IMR-90 (cell line): ENCODE results near the gene AP4M1. TPM values are rescaled to one million over a fixed set of nuclear protein-coding genes. Genes with fewer than 3 reads are reported as not detected.

ENCODE experiments used
- ATAC-seq: fragments of 200-7000 bp; cut with Tn5 transposase; 2 replicates; pipeline ENCODE4 v1.9.1; 2020; ENCODE audit warnings: low read depth, mild to moderate bottlenecking, moderate library complexity
- BruUV-seq: library from RNA; stranded (reverse); fragments of 400-500 nt; replicated peaks from 2 replicates; lab custom pipeline; 2021; lab: Mats Ljungman, UMichigan
- CTCF ChIA-PET: fragments of 300-600 bp; formaldehyde crosslinking; extraction: SDS; loops from one replicate; lab custom pipeline; 2021; ENCODE audit warnings: antibody characterized with exemption; lab: Yijun Ruan, JAX
- POLR2A ChIA-PET: fragments of 300-600 bp; sonication (Branson Sonifier 250); formaldehyde crosslinking; loops from one replicate; lab custom pipeline; 2022; ENCODE audit warnings: antibody characterized with exemption; ENCODE audit not compliant: unreplicated experiment; lab: Charles Lee
- DNase-seq: peaks from one replicate; pipeline ENCODE4 v3.0.0; 2013
- H2AFZ ChIP-seq: replicated peaks from 2 replicates; pipeline ENCODE3; 2013; ENCODE audit warnings: low read length, mild to moderate bottlenecking; ENCODE audit not compliant: poor library complexity
- H2AK5ac ChIP-seq: 2 replicates; pipeline ENCODE4 v1.6.1; 2013; ENCODE audit warnings: low read depth, low read length, inconsistent platforms
- H2AK9ac ChIP-seq: replicated peaks from 2 replicates; pipeline ENCODE3; 2013; ENCODE audit warnings: mild to moderate bottlenecking, low read depth, low read length, moderate library complexity; ENCODE audit not compliant: poor library complexity
- H2BK120ac ChIP-seq: 2 replicates; pipeline ENCODE4 v1.6.1; 2013; ENCODE audit warnings: low read depth, low read length, inconsistent platforms
- H2BK15ac ChIP-seq: 3 replicates; pipeline ENCODE4 v1.6.1; 2013; ENCODE audit warnings: low read depth, low read length, inconsistent platforms
- H2BK20ac ChIP-seq: 2 replicates; pipeline ENCODE4 v1.6.1; 2013; ENCODE audit warnings: low read depth, mild to moderate bottlenecking, inconsistent platforms, low read length, moderate library complexity
- H2BK5ac ChIP-seq: 2 replicates; pipeline ENCODE4 v1.6.1; 2013; ENCODE audit warnings: mild to moderate bottlenecking, low read depth, low read length, inconsistent platforms; ENCODE audit not compliant: poor library complexity, severe bottlenecking
- H3K14ac ChIP-seq: replicated peaks from 2 replicates; pipeline ENCODE4 v1.6.1; 2013; ENCODE audit warnings: low read depth, low read length, inconsistent platforms
- H3K18ac ChIP-seq: 2 replicates; pipeline ENCODE4 v1.6.1; 2013; ENCODE audit warnings: low read depth, low read length, control low read depth
- H3K23ac ChIP-seq: 2 replicates; pipeline ENCODE4 v1.6.1; 2013; ENCODE audit warnings: low read depth, low read length, inconsistent platforms
- H3K27ac ChIP-seq: 2 replicates; pipeline ENCODE4 v1.5.1; 2013; ENCODE audit warnings: mild to moderate bottlenecking, control low read depth, low read length; ENCODE audit not compliant: insufficient read depth
- H3K27me3 ChIP-seq: 2 replicates; pipeline ENCODE4 v1.6.1; 2013; ENCODE audit warnings: low read length; ENCODE audit not compliant: control insufficient read depth, insufficient read depth
- H3K36me3 ChIP-seq: 2 replicates; pipeline ENCODE4 v1.6.1; 2013; ENCODE audit warnings: low read length, mixed read lengths; ENCODE audit not compliant: control insufficient read depth, insufficient read depth
- H3K4ac ChIP-seq: 2 replicates; pipeline ENCODE4 v1.6.1; 2013; ENCODE audit warnings: low read depth, low read length, inconsistent platforms
- H3K4me1 ChIP-seq: 2 replicates; pipeline ENCODE4 v1.6.1; 2013; ENCODE audit warnings: low read length, mixed read lengths; ENCODE audit not compliant: control insufficient read depth, insufficient read depth
- H3K4me2 ChIP-seq: 2 replicates; pipeline ENCODE4 v1.6.1; 2013; ENCODE audit warnings: low read depth, mild to moderate bottlenecking, control low read depth, low read length, moderate library complexity
- H3K4me3 ChIP-seq: 2 replicates; pipeline ENCODE4 v1.5.1; 2013; ENCODE audit warnings: low read depth, mild to moderate bottlenecking, control low read depth, low read length, moderate library complexity; ENCODE audit not compliant: insufficient read depth
- H3K56ac ChIP-seq: 2 replicates; pipeline ENCODE4 v1.6.1; 2013; ENCODE audit warnings: low read length, inconsistent platforms; ENCODE audit not compliant: insufficient read depth; ENCODE audit errors: extremely low read depth
- H3K79me1 ChIP-seq, 2 experiments: 2 replicates each; pipeline ENCODE4 v1.6.1; 2013; ENCODE audit warnings: low read length in 2 of 2, inconsistent platforms in 1 of 2, low read depth in 1 of 2
- H3K9ac ChIP-seq: 2 replicates; pipeline ENCODE4 v1.6.1; 2013; ENCODE audit warnings: low read depth, low read length, control low read depth
- H3K9me1 ChIP-seq: 2 replicates; pipeline ENCODE4 v1.6.1; 2013; ENCODE audit warnings: low read length, inconsistent platforms; ENCODE audit not compliant: insufficient read depth
- H3K9me3 ChIP-seq: 2 replicates; pipeline ENCODE4 v1.6.1; 2013; ENCODE audit warnings: low read length; ENCODE audit not compliant: control insufficient read depth, insufficient read depth
- H4K20me1 ChIP-seq: 2 replicates; pipeline ENCODE4 v1.6.1; 2013; ENCODE audit warnings: low read length, inconsistent platforms; ENCODE audit not compliant: insufficient read depth
- H4K5ac ChIP-seq: 2 replicates; pipeline ENCODE4 v1.6.1; 2013; ENCODE audit warnings: mild to moderate bottlenecking, low read depth, low read length, control low read depth
- H4K8ac ChIP-seq, 2 experiments: 2 replicates each; pipeline ENCODE4 v1.6.1; 2013; ENCODE audit warnings: low read depth in 2 of 2, low read length in 2 of 2, control low read depth in 1 of 2, inconsistent platforms in 1 of 2
- H4K91ac ChIP-seq: 2 replicates; pipeline ENCODE4 v1.6.1; 2013; ENCODE audit warnings: low read depth, low read length, inconsistent platforms; ENCODE audit not compliant: insufficient read depth
- CHD1 ChIP-seq: IDR thresholded peaks from 2 replicates; pipeline ENCODE4 v1.6.1; 2012; ENCODE audit warnings: low read depth, low read length, improper control_type of control experiment
- FOS ChIP-seq: fragments of 150-350 bp; IDR thresholded peaks from 2 replicates; pipeline ENCODE4 v1.6.1; 2016; ENCODE audit warnings: low read depth, low read length
- MAFK ChIP-seq: IDR thresholded peaks from 2 replicates; pipeline ENCODE4 v1.6.1; 2012; ENCODE audit warnings: low read depth, low read length, improper control_type of control experiment
- MXI1 ChIP-seq: IDR thresholded peaks from 2 replicates; pipeline ENCODE4 v1.6.1; 2012; ENCODE audit warnings: low read depth, mild to moderate bottlenecking, low read length, moderate library complexity, borderline replicate concordance
- NFE2L2 ChIP-seq: fragments of 150-350 bp; IDR thresholded peaks from 2 replicates; pipeline ENCODE4 v1.6.1; 2016; ENCODE audit warnings: low read depth, mild to moderate bottlenecking, low read length
- POLR2A ChIP-seq: IDR thresholded peaks from 2 replicates; pipeline ENCODE4 v1.6.1; 2012; ENCODE audit warnings: mild to moderate bottlenecking, low read depth, low read length
- RAD21 ChIP-seq: IDR thresholded peaks from 2 replicates; pipeline ENCODE4 v1.6.1; 2012; ENCODE audit warnings: low read length, improper control_type of control experiment
- RFX5 ChIP-seq: IDR thresholded peaks from 2 replicates; pipeline ENCODE4 v1.8.0; 2012; ENCODE audit warnings: low read depth, mild to moderate bottlenecking, low read length, moderate library complexity
- SMC3 ChIP-seq: fragments of 150-350 bp; IDR thresholded peaks from 2 replicates; pipeline ENCODE4 v1.6.1; 2016; ENCODE audit warnings: low read depth, mild to moderate bottlenecking, antibody characterized with exemption, low read length, moderate library complexity
- WGBS, 2 experiments: methylation state at CpG; one replicate each; pipeline versions ENCODE4 v1.1.5 to v1.1.7; 2013; ENCODE audit warnings: missing lambda C conversion rate in 2 of 2; ENCODE audit not compliant: insufficient read length in 1 of 2; ENCODE audit errors: extremely low coverage in 2 of 2; 5-methylcytosine and 5-hydroxymethylcytosine counted together
- dilution Hi-C: fragments of 300-500 bp; cut with HindIII; formaldehyde crosslinking; loops from one replicate; pipeline ENCODE4 v1.14.3; 2018; ENCODE audit warnings: low sequenced_read_pairs; ENCODE audit not compliant: unreplicated experiment
- in situ Hi-C: fragments of 300-500 bp; cut with MboI; formaldehyde crosslinking; loops from 3 replicates; pipeline ENCODE4 v1.14.3; 2019; ENCODE audit warnings: low sequenced_read_pairs, inconsistent platforms, mixed read lengths
- intact Hi-C: fragments of 100-400 bp; cut with micrococcal nuclease; formaldehyde crosslinking; loops from 2 replicates; pipeline ENCODE4 v1.10.0; 2022
- polyA plus RNA-seq, 3 experiments: library from polyadenylated mRNA; depleted of rRNA; stranded (reverse); fragments of >200 nt; gene quantifications; 2 replicates each; pipeline ENCODE4 v1.2.3, GENCODE V29; 2012; ENCODE audit warnings: low replicate concordance in 1 of 3
- total RNA-seq: library from RNA; depleted of rRNA; stranded (reverse); fragments of >200 nt; gene quantifications from 2 replicates; pipeline ENCODE4 v1.2.3, GENCODE V29; 2012

AP4M1 gene
- total and polyA plus RNA-seq, 2 of the 4 experiments (the other 2 are of a cell fraction): 21.1 to 21.4 TPM

DNA sequence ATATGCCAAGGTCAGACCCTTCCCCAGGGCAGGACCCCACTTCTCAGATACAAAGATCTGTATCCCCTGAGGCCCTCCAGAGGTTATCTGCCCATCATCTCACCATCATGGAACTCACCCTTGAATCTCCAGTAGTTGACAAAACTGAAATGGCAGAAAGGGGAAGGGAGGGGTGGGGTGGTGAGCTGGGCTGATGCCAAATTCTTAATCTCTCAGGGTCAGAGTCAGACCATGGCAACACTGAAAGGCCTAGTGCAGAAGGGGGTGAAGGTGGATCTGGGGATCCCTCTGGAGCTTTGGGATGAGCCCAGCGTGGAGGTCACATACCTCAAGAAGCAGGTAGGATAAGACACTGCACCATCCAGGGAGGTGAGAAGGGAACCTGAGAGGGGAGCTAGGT lies 21.1 kb downstream of the AP4M1 start:
- no peak overlapping the region for H3K4ac ChIP-seq
- ChIA-PET CTCF (no interaction called here), POLR2A (no interaction called here)
- 100% methylated on average over 1 of the region's 1 CpG; no CpG with 5 or more reads in 1 of the 2 experiments for WGBS, 2 experiments
- in situ Hi-C loops: no loop called here
- intact Hi-C loops: no loop called here
- H3K56ac ChIP-seq: no peak overlapping the region
- H4K5ac ChIP-seq: no peak overlapping the region
- H2BK15ac ChIP-seq: no peak overlapping the region
- no peak overlapping the region for H2AK9ac ChIP-seq
- H2AK5ac ChIP-seq: no peak overlapping the region
- no peak for ATAC-seq
- no peak overlapping the region for H2BK120ac ChIP-seq
- dilution Hi-C loops: no loop called here
- DNase-seq: no peak
- no peak overlapping the region for H2AFZ ChIP-seq
- H3K4me3 ChIP-seq: no peak overlapping the region
- H3K14ac ChIP-seq: no peak overlapping the region
- peaks cover 6% of the 10 kb centered on the region; the same call in 1 of the 2 replicates for H3K4me1 ChIP-seq
- H3K27ac ChIP-seq: no peak overlapping the region
- H4K8ac ChIP-seq: no peak overlapping the region
- H2BK5ac ChIP-seq: no peak overlapping the region
- no peaks in the 10 kb centered on the region for H3K9me3 ChIP-seq
- H3K18ac ChIP-seq: no peak overlapping the region
- no peak overlapping the region for H3K23ac ChIP-seq
- no peak overlapping the region for H4K91ac ChIP-seq
- no peak overlapping the region for H2BK20ac ChIP-seq
- no peaks in the 10 kb centered on the region; the same call in 1 of the 2 replicates for H4K20me1 ChIP-seq
- no peaks in the 10 kb centered on the region for H3K27me3 ChIP-seq
- no peak overlapping the region for H3K9ac ChIP-seq
- peaks cover 28 to 61% of the 10 kb centered on the region in 2 experiments for H3K79me1 ChIP-seq
- no peak for TF ChIP-seq SMC3
- no peak for TF ChIP-seq MXI1
- no peak for TF ChIP-seq MAFK
- no peak for TF ChIP-seq FOS
- no peak for TF ChIP-seq RFX5
- no peak for TF ChIP-seq NFE2L2
- no peak for TF ChIP-seq RAD21
- TF ChIP-seq CHD1: no peak
- no peak for TF ChIP-seq POLR2A
- H3K4me2 ChIP-seq: no peak overlapping the region
- peaks cover 4% of the 10 kb centered on the region; the same call in 1 of the 2 replicates for H3K36me3 ChIP-seq
- peaks cover 17% of the 10 kb centered on the region for H3K9me1 ChIP-seq
- BruUV-seq: no TSS peak
